T-cell (primary cell): ENCODE results near the gene MAGI3. TPM values are rescaled to one million over a fixed set of nuclear protein-coding genes. Genes with fewer than 3 reads are reported as not detected.

ENCODE experiments used
- ATAC-seq, 4 experiments: fragments of 200-7000 bp in 3 of 4; fragments of 150-1000 bp in 1 of 4; cut with Tn5 transposase; replicated peaks in 1 of 4; 1 replicate in 3 of 4; 2 replicates in 1 of 4; pipeline ENCODE4 v1.10.0; 2021; ENCODE audit warnings: moderate library complexity in 3 of 4, mild to moderate bottlenecking in 2 of 4, moderate number of reproducible peaks in 1 of 4
- CTCF ChIA-PET, 2 donors: fragments of 300-600 bp; sonication (Branson Sonifier 250); formaldehyde crosslinking; loops; one replicate each; lab custom pipeline; 2022; ENCODE audit warnings: antibody characterized with exemption in 2 of 2; lab: Charles Lee
- POLR2A ChIA-PET, 2 donors: fragments of 300-600 bp; sonication (Branson Sonifier 250); formaldehyde crosslinking; loops; one replicate each; lab custom pipeline; 2022; ENCODE audit warnings: antibody characterized with exemption in 2 of 2; lab: Charles Lee
- DNase-seq, 35 experiments: peaks; one replicate each; pipeline versions ENCODE4 v3.0.0 to v3.0.0-alpha.2; 2013 to 2023
- H3K27ac ChIP-seq: one replicate; pipeline ENCODE4 v1.5.1; 2013; ENCODE audit warnings: low read length
- H3K27me3 ChIP-seq, 2 experiments: replicated peaks in 1 of 2; 1 replicate in 1 of 2; 2 replicates in 1 of 2; pipeline versions ENCODE4 v1.6.1 to v1.7.0; 2013; ENCODE audit warnings: low read length in 1 of 2, mixed read lengths in 1 of 2; ENCODE audit not compliant: control insufficient read depth in 2 of 2, insufficient read depth in 2 of 2; ENCODE audit errors: extremely low read depth in 1 of 2
- H3K36me3 ChIP-seq, 2 donors: 1 replicate in 1 of 2; 2 replicates in 1 of 2; pipeline versions ENCODE4 v1.6.1 to v1.7.0; 2013; ENCODE audit warnings: low read length in 1 of 2; ENCODE audit not compliant: control insufficient read depth in 2 of 2, insufficient read depth in 1 of 2; ENCODE audit errors: extremely low read depth in 1 of 2
- H3K4me1 ChIP-seq, 2 experiments: 1 replicate in 1 of 2; 2 replicates in 1 of 2; pipeline versions ENCODE4 v1.6.1 to v1.7.0; 2013; ENCODE audit warnings: low read length in 2 of 2, mixed read lengths in 1 of 2; ENCODE audit not compliant: insufficient read depth in 2 of 2, control insufficient read depth in 1 of 2; ENCODE audit errors: extremely low read depth in 1 of 2
- H3K4me3 ChIP-seq, 2 donors: 1 replicate in 1 of 2; 2 replicates in 1 of 2; pipeline versions ENCODE4 v1.5.1 to v1.7.0; 2013; ENCODE audit warnings: mild to moderate bottlenecking in 2 of 2, low read length in 1 of 2, moderate library complexity in 1 of 2; ENCODE audit not compliant: control insufficient read depth in 1 of 2; ENCODE audit errors: extremely low read depth in 1 of 2
- H3K9me3 ChIP-seq: 2 replicates; pipeline ENCODE4 v1.7.0; 2013
- H3K27ac Mint-ChIP-seq, 2 donors: one replicate each; pipeline ENCODE4 v1.8.0; 2020 to 2021; ENCODE audit warnings: mild to moderate bottlenecking in 2 of 2, mixed read lengths in 2 of 2
- H3K27me3 Mint-ChIP-seq, 2 donors: one replicate each; pipeline ENCODE4 v1.8.0; 2021 to 2022; ENCODE audit warnings: mixed read lengths in 2 of 2
- H3K36me3 Mint-ChIP-seq: one replicate; pipeline ENCODE4 v1.8.0; 2021; ENCODE audit warnings: mixed read lengths
- H3K4me1 Mint-ChIP-seq, 3 donors: one replicate each; pipeline ENCODE4 v1.8.0; 2020 to 2022; ENCODE audit warnings: mixed read lengths in 3 of 3, mild to moderate bottlenecking in 1 of 3
- H3K4me3 Mint-ChIP-seq, 3 donors: one replicate each; pipeline ENCODE4 v1.8.0; 2020 to 2022; ENCODE audit warnings: mild to moderate bottlenecking in 3 of 3, mixed read lengths in 3 of 3, moderate library complexity in 3 of 3
- H3K9me3 Mint-ChIP-seq, 3 donors: one replicate each; pipeline ENCODE4 v1.8.0; 2020 to 2022; ENCODE audit warnings: mixed read lengths in 3 of 3
- WGBS: methylation state at CpG from one replicate; pipeline ENCODE4 v1.1.5; 2013; ENCODE audit warnings: missing lambda C conversion rate; ENCODE audit not compliant: insufficient coverage; 5-methylcytosine and 5-hydroxymethylcytosine counted together
- total RNA-seq, 35 experiments: library from RNA in 6 of 35; stranded (reverse) in 6 of 35; fragments of 120-200 nt in 1 of 35; gene quantifications; one replicate each; pipeline versions ENCODE4 v1.2.1 to v1.2.4 and lab custom pipeline; 2013 to 2026

Gene MAGI3
- total RNA-seq, 5 donors from 2014 or later (not counting 1 experiment from before 2014, with no cell fraction given): 4.5 to 8.1 (median 5.6) TPM

- Mint-ChIP-seq H3K27ac (no peak overlapping the region), H3K36me3 (peaks cover 56% of the 10 kb centered on the region), H3K4me3 (no peak overlapping the region), H3K9me3 (peaks cover 13 to 35% (median 27%) of the 10 kb centered on the region in 3 donors), H3K4me1 (no peaks in the 10 kb centered on the region), H3K27me3 (no peaks in the 10 kb centered on the region)
- CTCF ChIA-PET: interaction anchor here in 1 of 2 donors (0.6 to 0.7 kb wide), 2 partner anchors 113 to 1032 kb away, joined by 3 to 6 read pairs; no protein-coding TSS in a partner anchor
- DNase-seq: no peak
- no peaks in the 10 kb centered on the region for H3K4me1 ChIP-seq
- POLR2A ChIA-PET: no interaction called here
- H3K9me3 ChIP-seq: no peaks in the 10 kb centered on the region
- H3K36me3 ChIP-seq: no peaks in the 10 kb centered on the region
- no peak for ATAC-seq
- H3K27me3 ChIP-seq: peaks cover 0 to 4% of the 10 kb centered on the region in 2 experiments
- H3K4me3 ChIP-seq: no peak overlapping the region
- no CpG with 5 or more reads among the region's 1 CpG for WGBS
- H3K27ac ChIP-seq: no peak overlapping the region
Observed at GRCh38 chr1:113628997-113629396, 238.7 kb downstream of the MAGI3 start.

- Mint-ChIP-seq H3K4me1 (no peaks in the 10 kb centered on the region), H3K4me3 (no peak overlapping the region), H3K27ac (no peak overlapping the region), H3K9me3 (peaks cover 13 to 35% (median 26%) of the 10 kb centered on the region in 3 donors), H3K27me3 (no peaks in the 10 kb centered on the region), H3K36me3 (peaks cover 41% of the 10 kb centered on the region)
- Histone ChIP-seq H3K36me3 (no peaks in the 10 kb centered on the region), H3K4me3 (no peak overlapping the region), H3K4me1 (no peaks in the 10 kb centered on the region), H3K27me3 (peaks cover 0 to 4% of the 10 kb centered on the region in 2 experiments), H3K9me3 (no peaks in the 10 kb centered on the region), H3K27ac (no peak overlapping the region)
- ChIA-PET POLR2A (no interaction called here), CTCF (no interaction called here)
- ATAC-seq (no peak), DNase-seq (no peak)
- WGBS: 87% methylated on average over 7 of the region's 12 CpGs
Observed at GRCh38 chr1:113630340-113631327, 240.3 kb downstream of the MAGI3 start.

- no peak overlapping the region for H3K4me3 ChIP-seq
- CTCF ChIA-PET: no interaction called here
- H3K9me3 Mint-ChIP-seq: no peaks in the 10 kb centered on the region
- POLR2A ChIA-PET: no interaction called here
- H3K36me3 ChIP-seq: peaks cover 0 to 4% of the 10 kb centered on the region in 2 donors
- H3K9me3 ChIP-seq: no peaks in the 10 kb centered on the region
- peaks cover 24% of the 10 kb centered on the region for H3K36me3 Mint-ChIP-seq
- no peak overlapping the region for H3K4me3 Mint-ChIP-seq
- H3K27ac ChIP-seq: no peak overlapping the region
- H3K4me1 ChIP-seq: no peaks in the 10 kb centered on the region
- WGBS: no CpG with 5 or more reads among the region's 1 CpG
- H3K4me1 Mint-ChIP-seq: no peaks in the 10 kb centered on the region
- ATAC-seq (no peak), DNase-seq (no peak)
- H3K27ac Mint-ChIP-seq: no peak overlapping the region
- H3K27me3 ChIP-seq: no peaks in the 10 kb centered on the region
- no peaks in the 10 kb centered on the region for H3K27me3 Mint-ChIP-seq
Observed at GRCh38 chr1:113641396-113641795, 251.1 kb downstream of the MAGI3 start.

- CTCF ChIA-PET: no interaction called here
- 100% methylated on average over 1 of the region's 1 CpG for WGBS
- Histone ChIP-seq H3K27me3 (no peaks in the 10 kb centered on the region), H3K4me3 (no peak overlapping the region), H3K36me3 (no peaks in the 10 kb centered on the region), H3K9me3 (no peaks in the 10 kb centered on the region), H3K4me1 (no peaks in the 10 kb centered on the region), H3K27ac (no peak overlapping the region)
- no peak for DNase-seq
- Mint-ChIP-seq H3K4me3 (no peak overlapping the region), H3K27ac (no peak overlapping the region), H3K27me3 (no peaks in the 10 kb centered on the region), H3K9me3 (no peaks in the 10 kb centered on the region), H3K4me1 (peaks cover 0 to 5% (median 0%) of the 10 kb centered on the region in 3 donors), H3K36me3 (peaks cover 26% of the 10 kb centered on the region)
- POLR2A ChIA-PET: no interaction called here
- no peak for ATAC-seq
Observed at GRCh38 chr1:113647164-113647563, 256.8 kb downstream of the MAGI3 start.

GRCh38 chr1:113648478-113648877, 258.2 kb downstream of the MAGI3 start:
- H3K9me3 Mint-ChIP-seq: no peaks in the 10 kb centered on the region
- no peaks in the 10 kb centered on the region for H3K9me3 ChIP-seq
- no peaks in the 10 kb centered on the region for H3K27me3 Mint-ChIP-seq
- CTCF ChIA-PET: no interaction called here
- POLR2A ChIA-PET: no interaction called here
- no peak overlapping the region for H3K4me3 Mint-ChIP-seq
- no peak overlapping the region for H3K27ac Mint-ChIP-seq
- H3K36me3 ChIP-seq: no peaks in the 10 kb centered on the region
- H3K27ac ChIP-seq: no peak overlapping the region
- H3K4me3 ChIP-seq: no peak overlapping the region
- no peak for DNase-seq
- no peak for ATAC-seq
- peaks cover 0 to 5% (median 0%) of the 10 kb centered on the region in 3 donors for H3K4me1 Mint-ChIP-seq
- H3K36me3 Mint-ChIP-seq: peaks cover 22% of the 10 kb centered on the region
- no peaks in the 10 kb centered on the region for H3K4me1 ChIP-seq
- no peaks in the 10 kb centered on the region for H3K27me3 ChIP-seq

- Mint-ChIP-seq H3K36me3 (peaks cover 8% of the 10 kb centered on the region), H3K27me3 (no peaks in the 10 kb centered on the region), H3K9me3 (no peaks in the 10 kb centered on the region), H3K4me1 (peaks cover 0 to 5% (median 0%) of the 10 kb centered on the region in 3 donors), H3K4me3 (no peak overlapping the region), H3K27ac (no peak overlapping the region)
- no peak overlapping the region for H3K4me3 ChIP-seq
- H3K27ac ChIP-seq: no peak overlapping the region
- H3K27me3 ChIP-seq: no peaks in the 10 kb centered on the region
- ChIA-PET POLR2A (no interaction called here), CTCF (no interaction called here)
- DNase-seq: no peak
- no peaks in the 10 kb centered on the region for H3K36me3 ChIP-seq
- no peaks in the 10 kb centered on the region for H3K4me1 ChIP-seq
- H3K9me3 ChIP-seq: no peaks in the 10 kb centered on the region
- ATAC-seq: no peak
Observed at GRCh38 chr1:113652771-113653170, 262.5 kb downstream of the MAGI3 start.
